Mesenchymal stem cell (in vitro differentiated cells and primary cell): ENCODE measurements around the gene TMEM41B.

Source experiments
- DNase-seq: peaks from one replicate; pipeline ENCODE4 v3.0.0-alpha.2; 2013
- H2AFZ ChIP-seq: one replicate; pipeline ENCODE4 v1.6.1; 2013; ENCODE audit warnings: low read depth, mild to moderate bottlenecking, control low read depth, inconsistent platforms, low read length, moderate library complexity
- H2AK5ac ChIP-seq: 2 replicates; pipeline ENCODE4 v1.6.1; 2013; ENCODE audit warnings: low read length, moderate library complexity, mild to moderate bottlenecking, inconsistent platforms; ENCODE audit not compliant: severe bottlenecking
- H2BK120ac ChIP-seq: one replicate; pipeline ENCODE4 v1.6.1; 2013; ENCODE audit warnings: low read depth, mild to moderate bottlenecking, inconsistent platforms, low read length, moderate library complexity
- H2BK12ac ChIP-seq, 2 experiments: one replicate each; pipeline ENCODE4 v1.6.1; 2013; ENCODE audit warnings: inconsistent platforms in 2 of 2, low read length in 2 of 2, mild to moderate bottlenecking in 2 of 2, moderate library complexity in 2 of 2, control low read depth in 1 of 2
- H2BK15ac ChIP-seq: one replicate; pipeline ENCODE4 v1.6.1; 2013; ENCODE audit warnings: mild to moderate bottlenecking, low read depth, inconsistent platforms; ENCODE audit not compliant: poor library complexity, severe bottlenecking
- H2BK5ac ChIP-seq: 2 replicates; pipeline ENCODE4 v1.6.1; 2013; ENCODE audit warnings: low read depth, mild to moderate bottlenecking, low read length, control low read depth, inconsistent platforms; ENCODE audit not compliant: poor library complexity, severe bottlenecking
- H3K14ac ChIP-seq, 2 experiments: one replicate each; pipeline ENCODE4 v1.6.1; 2013; ENCODE audit warnings: inconsistent platforms in 2 of 2, low read length in 2 of 2, control low read depth in 1 of 2, mild to moderate bottlenecking in 1 of 2, moderate library complexity in 1 of 2
- H3K18ac ChIP-seq, 2 experiments: one replicate each; pipeline ENCODE4 v1.6.1; 2013; ENCODE audit warnings: inconsistent platforms in 2 of 2, low read length in 2 of 2, control low read depth in 1 of 2, low read depth in 1 of 2, mild to moderate bottlenecking in 1 of 2
- H3K23ac ChIP-seq, 2 experiments: one replicate each; pipeline ENCODE4 v1.6.1; 2013; ENCODE audit warnings: inconsistent platforms in 2 of 2, low read length in 2 of 2, mild to moderate bottlenecking in 2 of 2, moderate library complexity in 2 of 2, control low read depth in 1 of 2
- H3K27ac ChIP-seq: 2 replicates; pipeline ENCODE4 v1.5.1; 2013; ENCODE audit warnings: mild to moderate bottlenecking, moderate library complexity, low read length, control low read depth, inconsistent platforms; ENCODE audit not compliant: poor library complexity, severe bottlenecking
- H3K27me3 ChIP-seq, 2 experiments: 2 replicates each; pipeline versions ENCODE4 v1.6.1 to v1.7.0; 2013; ENCODE audit warnings: low read length in 2 of 2, mild to moderate bottlenecking in 2 of 2, moderate library complexity in 2 of 2, control low read depth in 1 of 2, inconsistent platforms in 1 of 2; ENCODE audit not compliant: control insufficient read depth in 1 of 2, insufficient read depth in 1 of 2
- H3K36me3 ChIP-seq, 2 experiments: 2 replicates each; pipeline versions ENCODE4 v1.6.1 to v1.7.0; 2013; ENCODE audit warnings: low read length in 2 of 2, control low read depth in 1 of 2, inconsistent platforms in 1 of 2, low read depth in 1 of 2, mild to moderate bottlenecking in 1 of 2; ENCODE audit not compliant: insufficient read depth in 2 of 2, control insufficient read depth in 1 of 2
- H3K4ac ChIP-seq, 2 experiments: one replicate each; pipeline ENCODE4 v1.6.1; 2013; ENCODE audit warnings: inconsistent platforms in 2 of 2, low read length in 2 of 2, mild to moderate bottlenecking in 2 of 2, moderate library complexity in 2 of 2, control low read depth in 1 of 2, low read depth in 1 of 2
- H3K4me1 ChIP-seq: 2 replicates; pipeline ENCODE4 v1.6.1; 2013; ENCODE audit warnings: low read depth, low read length, control low read depth; ENCODE audit not compliant: control insufficient read depth, insufficient read depth
- H3K4me2 ChIP-seq: 2 replicates; pipeline ENCODE4 v1.6.1; 2013; ENCODE audit warnings: low read length, mild to moderate bottlenecking, inconsistent platforms; ENCODE audit not compliant: poor library complexity, severe bottlenecking
- H3K4me3 ChIP-seq, 2 experiments: 2 replicates each; pipeline versions ENCODE4 v1.5.1 to v1.7.0; 2013; ENCODE audit warnings: low read length in 2 of 2, mild to moderate bottlenecking in 2 of 2, control low read depth in 1 of 2, low read depth in 1 of 2; ENCODE audit not compliant: insufficient read depth in 1 of 2
- H3K79me1 ChIP-seq: replicated peaks from 2 replicates; pipeline ENCODE4 v1.6.1; 2013; ENCODE audit warnings: mild to moderate bottlenecking, control low read depth, low read length, inconsistent platforms; ENCODE audit not compliant: poor library complexity, severe bottlenecking
- H3K9ac ChIP-seq: 2 replicates; pipeline ENCODE4 v1.7.0; 2013; ENCODE audit warnings: mild to moderate bottlenecking, low read length, moderate library complexity
- H3K9me3 ChIP-seq: 2 replicates; pipeline ENCODE4 v1.7.0; 2013; ENCODE audit warnings: mild to moderate bottlenecking, low read length; ENCODE audit not compliant: control insufficient read depth
- H4K8ac ChIP-seq: one replicate; pipeline ENCODE4 v1.6.1; 2013; ENCODE audit warnings: inconsistent platforms, mild to moderate bottlenecking, low read length, moderate library complexity
- H4K91ac ChIP-seq: one replicate; pipeline ENCODE4 v1.6.1; 2013; ENCODE audit warnings: mild to moderate bottlenecking, low read length, inconsistent platforms
- WGBS: methylation state at CpG from one replicate; pipeline ENCODE4 v1.1.7; 2013; ENCODE audit warnings: mixed read lengths; 5-methylcytosine and 5-hydroxymethylcytosine counted together

Gene TMEM41B

GRCh38 chr11:9341638-9342178 lies 27.3 kb upstream of the TMEM41B start:
- no peaks in the 10 kb centered on the region for H3K9me3 ChIP-seq
- H2BK12ac ChIP-seq, result no peak overlapping the region
- H2BK5ac ChIP-seq, result no peak overlapping the region
- H3K18ac ChIP-seq, result no peak overlapping the region
- H3K23ac ChIP-seq, result no peak overlapping the region
- no peak overlapping the region for H2BK15ac ChIP-seq
- H4K91ac ChIP-seq, result no peak overlapping the region
- no peaks in the 10 kb centered on the region for H3K27me3 ChIP-seq
- H3K36me3 ChIP-seq, result no peaks in the 10 kb centered on the region
- no peak overlapping the region for H2AFZ ChIP-seq
- H3K4me2 ChIP-seq, result no peak overlapping the region
- H4K8ac ChIP-seq, result no peak overlapping the region
- no peak overlapping the region for H3K27ac ChIP-seq
- WGBS, result 75% methylated on average over 5 of the region's 5 CpGs
- H3K4me1 ChIP-seq, result no peaks in the 10 kb centered on the region
- H3K4ac ChIP-seq, result no peak overlapping the region
- H3K9ac ChIP-seq, result no peak overlapping the region
- H3K79me1 ChIP-seq, result no peaks in the 10 kb centered on the region
- no peak for DNase-seq
- H2AK5ac ChIP-seq, result no peak overlapping the region
- H2BK120ac ChIP-seq, result no peak overlapping the region
- no peak overlapping the region for H3K14ac ChIP-seq
- no peak overlapping the region for H3K4me3 ChIP-seq

- Histone ChIP-seq H3K18ac (no peak overlapping the region), H4K8ac (no peak overlapping the region), H3K9ac (no peak overlapping the region), H3K36me3 (no peaks in the 10 kb centered on the region), H2BK5ac (no peak overlapping the region), H3K23ac (no peak overlapping the region), H3K27me3 (no peaks in the 10 kb centered on the region), H2BK12ac (no peak overlapping the region), H2BK15ac (no peak overlapping the region), H2BK120ac (no peak overlapping the region), H3K4me3 (no peak overlapping the region), H3K4ac (no peak overlapping the region), H4K91ac (no peak overlapping the region), H3K9me3 (no peaks in the 10 kb centered on the region), H3K79me1 (no peaks in the 10 kb centered on the region), H3K14ac (no peak overlapping the region), H2AFZ (no peak overlapping the region), H3K27ac (no peak overlapping the region), H3K4me2 (no peak overlapping the region), H2AK5ac (no peak overlapping the region), H3K4me1 (no peaks in the 10 kb centered on the region)
- no peak for DNase-seq
- 95% methylated on average over 2 of the region's 5 CpGs for WGBS
Measured at GRCh38 chr11:9332655-9333054, 18.3 kb upstream of the TMEM41B start.

- Histone ChIP-seq H3K4me3 (peak overlapping the region in 1 of 2 experiments; percentile 52), H3K4me2 (no peak overlapping the region), H3K23ac (no peak overlapping the region), H4K91ac (no peak overlapping the region), H3K9me3 (no peaks in the 10 kb centered on the region), H3K18ac (no peak overlapping the region), H2BK12ac (peak overlapping the region in 1 of 2 experiments; percentile 32), H2BK15ac (no peak overlapping the region), H3K27me3 (no peaks in the 10 kb centered on the region), H3K4me1 (no peaks in the 10 kb centered on the region), H3K79me1 (no peaks in the 10 kb centered on the region), H3K4ac (no peak overlapping the region), H3K14ac (no peak overlapping the region), H3K9ac (peak overlapping the region; percentile 79), H3K27ac (no peak overlapping the region), H2AFZ (no peak overlapping the region), H2BK5ac (no peak overlapping the region), H2AK5ac (no peak overlapping the region), H2BK120ac (no peak overlapping the region), H3K36me3 (no peaks in the 10 kb centered on the region), H4K8ac (no peak overlapping the region)
- peak; percentile 48 for DNase-seq
- 91% methylated on average over 10 of the region's 10 CpGs for WGBS
Measured at GRCh38 chr11:9330387-9331384, 16.3 kb upstream of the TMEM41B start.

- H2AK5ac ChIP-seq, result no peak overlapping the region
- H4K91ac ChIP-seq, result no peak overlapping the region
- no peak overlapping the region for H3K4me2 ChIP-seq
- H3K27ac ChIP-seq, result no peak overlapping the region
- 88% methylated on average over 3 of the region's 3 CpGs for whole genome bisulfite sequencing
- no peak overlapping the region for H2AFZ ChIP-seq
- no peak overlapping the region for H3K14ac ChIP-seq
- no peaks in the 10 kb centered on the region for H3K27me3 ChIP-seq
- H3K9me3 ChIP-seq, result no peaks in the 10 kb centered on the region
- H3K4ac ChIP-seq, result no peak overlapping the region
- H3K4me1 ChIP-seq, result peaks cover 3% of the 10 kb centered on the region
- H2BK5ac ChIP-seq, result no peak overlapping the region
- no peaks in the 10 kb centered on the region for H3K36me3 ChIP-seq
- H3K23ac ChIP-seq, result no peak overlapping the region
- no peak overlapping the region for H2BK120ac ChIP-seq
- no peak for DNase-seq
- H4K8ac ChIP-seq, result no peak overlapping the region
- no peaks in the 10 kb centered on the region for H3K79me1 ChIP-seq
- no peak overlapping the region for H3K18ac ChIP-seq
- no peak overlapping the region for H2BK12ac ChIP-seq
- H3K9ac ChIP-seq, result no peak overlapping the region
- no peak overlapping the region for H2BK15ac ChIP-seq
- no peak overlapping the region for H3K4me3 ChIP-seq
Measured at GRCh38 chr11:9320047-9320446, 5.7 kb upstream of the TMEM41B start.
